Spinal cord (tissue), 10 donors: ENCODE data around the gene HSPA12A. TPM values are rescaled to one million over a fixed set of nuclear protein-coding genes. Genes with fewer than 3 reads are reported as not detected.

Experiments used
- DNase-seq, 6 donors: peaks; one replicate each; pipeline versions ENCODE4 v3.0.0 to v3.0.0-alpha.2; 2013 to 2015; ENCODE audit warnings: low spot score in 6 of 6, low read depth in 4 of 6
- H3K27ac ChIP-seq: one replicate; pipeline ENCODE4 v1.5.1; 2013; ENCODE audit warnings: low read depth, low read length, control low read depth
- H3K27me3 ChIP-seq: one replicate; pipeline ENCODE4 v1.6.1; 2013; ENCODE audit warnings: low read length; ENCODE audit not compliant: control insufficient read depth, insufficient read depth
- H3K36me3 ChIP-seq: one replicate; pipeline ENCODE4 v1.6.1; 2013; ENCODE audit warnings: low read length; ENCODE audit not compliant: control insufficient read depth, insufficient read depth
- H3K4me1 ChIP-seq: one replicate; pipeline ENCODE4 v1.6.1; 2013; ENCODE audit warnings: low read length; ENCODE audit not compliant: control insufficient read depth, insufficient read depth
- H3K4me3 ChIP-seq: one replicate; pipeline ENCODE4 v1.5.1; 2013; ENCODE audit warnings: low read depth, low read length, control low read depth
- H3K9me3 ChIP-seq: one replicate; pipeline ENCODE4 v1.6.1; 2013; ENCODE audit warnings: low read length; ENCODE audit not compliant: control insufficient read depth, insufficient read depth
- WGBS: methylation state at CpG from one replicate; pipeline ENCODE4 v1.1.5; 2013; ENCODE audit warnings: missing lambda C conversion rate; ENCODE audit not compliant: insufficient coverage; 5-methylcytosine and 5-hydroxymethylcytosine counted together
- polyA plus RNA-seq, 2 donors: library from polyadenylated mRNA; unstranded; fragments of 120-200 nt; gene quantifications; one replicate each; pipeline ENCODE4 v1.2.1, GENCODE V29; 2013; ENCODE audit not compliant: insufficient read length in 2 of 2
- total RNA-seq, 2 donors: library from RNA; depleted of rRNA in 1 of 2; stranded (reverse); fragments of 120-200 nt in 1 of 2; fragments of >200 nt in 1 of 2; gene quantifications; one replicate each; pipeline versions ENCODE4 v1.2.3 to v1.2.4, GENCODE V29; 2013 to 2014
- donor health status: healthy.

Gene HSPA12A
- total and polyA plus RNA-seq, 4 donors = 35.1 to 106 (median 68.9) TPM

DNA sequence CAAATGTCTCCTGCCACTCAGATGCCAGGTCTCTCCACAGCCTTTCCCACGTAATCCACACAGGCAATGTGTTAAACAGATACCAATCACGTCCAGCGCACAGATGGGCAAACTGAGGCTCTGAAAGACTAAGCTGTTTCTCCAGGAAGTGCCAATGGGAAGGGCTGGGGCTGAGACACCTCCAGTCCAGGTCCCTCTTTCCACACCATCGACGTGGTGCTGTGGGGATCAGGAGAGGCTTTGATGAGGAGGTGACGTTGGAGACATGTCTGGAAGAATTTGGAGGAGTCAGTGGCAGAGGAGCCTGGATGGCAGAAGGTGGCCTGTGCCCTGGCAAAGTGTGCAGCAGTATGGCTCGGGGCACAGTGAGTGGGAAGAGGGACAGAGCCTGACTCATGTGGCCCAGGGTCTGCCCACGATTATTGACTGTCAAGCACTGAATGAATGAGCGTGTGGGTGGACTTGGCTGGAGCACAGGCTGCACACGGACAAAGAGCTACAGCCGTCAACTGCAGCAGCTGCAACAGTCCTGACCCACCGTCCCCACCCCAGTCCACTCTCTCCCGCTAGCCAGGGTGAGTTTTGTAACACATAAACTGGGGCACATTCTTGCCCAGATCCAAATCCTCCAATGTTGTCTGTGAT lies 40.8 kb upstream of the HSPA12A start:
- no peaks in the 10 kb centered on the region for H3K9me3 ChIP-seq
- H3K36me3 ChIP-seq = no peaks in the 10 kb centered on the region
- no peak for DNase-seq
- no peak overlapping the region for H3K27ac ChIP-seq
- H3K27me3 ChIP-seq = no peaks in the 10 kb centered on the region
- H3K4me1 ChIP-seq = peaks cover 12% of the 10 kb centered on the region
- 80% methylated on average over 6 of the region's 13 CpGs for WGBS
- H3K4me3 ChIP-seq = no peak overlapping the region

DNA sequence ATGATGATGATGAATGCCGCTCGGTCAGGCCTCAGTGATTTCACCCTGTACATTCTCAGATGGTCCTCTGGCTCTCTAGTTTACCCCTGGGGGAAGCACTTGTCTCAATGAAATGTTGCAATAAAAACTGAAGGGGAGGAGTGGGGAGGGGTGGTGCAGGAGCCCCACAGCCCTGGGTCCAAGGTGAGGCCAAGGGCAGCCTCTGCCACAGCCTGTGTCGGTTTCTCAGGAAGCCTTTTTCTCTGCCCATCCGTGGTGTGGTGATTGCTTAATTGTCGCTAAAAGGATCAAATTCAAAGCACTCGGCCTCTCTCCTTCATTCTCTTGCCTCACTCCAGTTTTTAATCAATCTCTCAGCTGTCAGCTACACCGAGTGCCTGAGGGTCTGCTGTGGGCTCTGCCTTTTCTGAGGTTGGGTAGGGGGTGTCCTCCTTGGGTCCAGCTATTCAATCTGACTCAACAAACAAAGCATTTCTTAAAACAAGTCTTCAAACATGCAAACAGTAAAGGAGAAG lies 39.1 kb upstream of the HSPA12A start:
- Histone ChIP-seq H3K9me3 (no peaks in the 10 kb centered on the region), H3K4me1 (peaks cover 5% of the 10 kb centered on the region), H3K27ac (no peak overlapping the region), H3K27me3 (no peaks in the 10 kb centered on the region), H3K36me3 (no peaks in the 10 kb centered on the region), H3K4me3 (no peak overlapping the region)
- DNase-seq = no peak
- 30% methylated on average over 2 of the region's 7 CpGs for WGBS

DNA sequence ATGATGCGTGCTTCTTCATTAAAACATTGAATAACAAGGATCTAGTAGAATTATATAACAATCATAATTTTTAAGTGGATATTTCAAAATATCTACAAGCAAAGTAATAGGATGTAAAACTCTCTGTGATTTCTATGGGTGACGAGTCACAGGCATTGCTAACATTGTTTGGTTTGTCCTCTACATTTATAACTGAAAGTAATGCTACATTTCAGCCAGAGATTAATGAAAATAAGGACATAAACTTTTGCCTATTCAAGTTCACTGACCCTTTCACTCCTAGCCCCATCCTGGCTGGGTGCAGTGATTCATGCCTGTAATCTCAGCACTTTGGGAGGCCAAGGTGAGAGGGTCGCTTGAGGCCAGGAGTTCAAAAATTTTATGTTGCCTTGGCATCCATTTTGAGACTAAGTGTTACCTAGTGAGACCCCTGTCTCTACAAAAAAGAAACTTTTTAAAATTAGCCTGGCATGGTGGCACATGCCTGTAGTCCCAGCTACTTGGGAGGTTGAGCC lies 38.4 kb upstream of the HSPA12A start:
- Histone ChIP-seq H3K4me1 (peaks cover 5% of the 10 kb centered on the region), H3K36me3 (no peaks in the 10 kb centered on the region), H3K9me3 (no peaks in the 10 kb centered on the region), H3K27me3 (no peaks in the 10 kb centered on the region), H3K27ac (no peak overlapping the region), H3K4me3 (no peak overlapping the region)
- WGBS = 100% methylated on average over 1 of the region's 3 CpGs
- DNase-seq = no peak

DNA sequence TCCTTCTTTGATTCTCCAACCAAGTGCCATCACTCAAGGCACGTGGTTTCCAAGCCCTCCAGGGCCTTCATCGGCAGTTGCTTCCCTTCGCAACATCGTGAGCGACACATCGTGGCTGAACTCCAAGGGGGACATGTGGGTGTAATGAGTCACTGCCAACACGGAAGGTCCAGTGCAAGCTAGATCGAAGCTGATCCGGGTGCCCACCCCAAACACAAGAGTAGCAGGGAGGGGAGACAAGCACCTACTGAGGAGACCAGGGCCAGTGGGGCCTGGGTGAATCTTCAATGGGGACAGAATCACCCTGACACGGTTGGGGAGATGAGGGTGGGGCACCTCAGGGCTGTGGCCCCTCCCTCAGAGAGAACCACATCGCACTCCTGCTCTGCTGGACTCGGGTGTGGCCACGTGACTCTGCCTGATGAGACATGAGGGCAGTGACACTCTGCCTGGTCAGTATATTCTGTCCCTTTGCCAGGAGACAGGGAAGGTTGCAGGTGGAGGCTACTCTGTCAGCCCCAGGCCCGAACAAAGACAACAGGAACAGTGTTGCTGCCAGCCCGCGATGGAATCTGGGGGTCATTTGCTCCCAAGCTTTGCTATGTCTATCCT lies 36.8 kb upstream of the HSPA12A start:
- WGBS = 95% methylated on average over 15 of the region's 16 CpGs
- DNase-seq = no peak
- Histone ChIP-seq H3K4me3 (no peak overlapping the region), H3K36me3 (no peaks in the 10 kb centered on the region), H3K4me1 (peaks cover 18% of the 10 kb centered on the region), H3K9me3 (no peaks in the 10 kb centered on the region), H3K27me3 (no peaks in the 10 kb centered on the region), H3K27ac (no peak overlapping the region)

DNA sequence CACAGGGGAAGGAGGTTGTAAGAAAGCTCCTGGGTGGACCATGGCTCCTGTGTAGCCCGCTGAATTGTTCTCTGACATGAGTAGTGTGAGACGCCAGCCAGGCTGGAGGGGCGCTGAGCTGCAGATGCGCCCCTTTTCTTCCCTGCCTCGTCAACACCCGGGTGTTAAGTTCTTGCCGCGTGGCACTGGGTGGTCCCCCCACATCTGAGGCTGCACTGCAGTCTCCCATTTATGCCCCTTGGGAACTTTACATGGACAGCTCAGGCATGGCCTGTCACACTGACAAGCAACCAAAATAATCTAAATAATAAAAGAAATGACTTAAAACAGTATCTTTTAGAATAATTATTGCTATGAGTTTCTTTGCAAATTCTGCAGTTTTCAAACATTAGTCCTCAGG lies 34.6 kb upstream of the HSPA12A start:
- no peak overlapping the region for H3K4me3 ChIP-seq
- DNase-seq = no peak
- no peaks in the 10 kb centered on the region for H3K36me3 ChIP-seq
- H3K27ac ChIP-seq = no peak overlapping the region
- H3K4me1 ChIP-seq = peaks cover 15% of the 10 kb centered on the region
- no peaks in the 10 kb centered on the region for H3K27me3 ChIP-seq
- H3K9me3 ChIP-seq = no peaks in the 10 kb centered on the region
- 75% methylated on average over 6 of the region's 8 CpGs for WGBS

DNA sequence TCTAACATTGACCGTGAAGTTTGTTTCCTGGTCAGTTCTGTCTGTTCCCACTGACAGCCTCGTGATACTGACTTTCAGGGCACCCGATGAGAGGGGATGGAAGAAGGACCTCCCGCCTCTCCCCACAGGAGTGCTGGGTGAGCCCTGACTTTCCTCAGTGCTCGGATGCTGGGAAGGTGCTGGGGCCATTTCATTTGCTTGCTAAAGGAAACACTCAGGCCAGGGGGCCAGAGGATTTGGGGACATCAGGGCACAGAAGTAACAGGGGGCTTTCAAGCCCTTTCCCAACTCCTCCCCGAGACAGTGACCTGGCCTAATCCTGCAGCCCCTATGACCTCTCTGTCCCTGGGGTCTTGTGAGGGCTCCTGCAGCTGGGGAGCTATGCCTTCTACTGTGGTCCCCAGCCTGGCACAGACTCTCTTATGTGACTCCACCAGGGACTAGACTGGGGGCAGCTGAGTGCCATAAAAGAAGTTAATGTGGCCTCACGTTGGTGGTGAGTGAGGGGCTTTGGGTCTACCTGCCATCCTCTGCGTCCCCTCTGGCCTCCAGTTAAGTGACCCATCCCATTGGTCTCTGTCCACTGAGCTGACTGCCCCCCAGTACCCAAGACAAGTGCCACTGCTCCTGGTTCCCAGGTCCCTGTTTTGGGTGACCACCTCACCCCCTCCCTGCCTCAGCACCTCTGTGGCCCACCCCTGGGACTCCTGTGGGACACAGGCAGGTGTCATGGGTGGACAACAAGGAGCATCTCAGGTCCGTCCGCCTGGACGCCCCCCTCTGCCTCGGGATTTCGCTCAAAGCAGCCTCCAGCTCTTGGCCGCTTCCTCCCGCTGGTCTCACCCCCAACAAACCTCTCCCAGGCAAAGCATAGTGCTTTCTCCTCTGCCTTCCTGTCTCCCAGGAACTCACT lies 33.4 kb upstream of the HSPA12A start:
- H3K27me3 ChIP-seq = no peaks in the 10 kb centered on the region
- 82% methylated on average over 14 of the region's 15 CpGs for WGBS
- no peaks in the 10 kb centered on the region for H3K9me3 ChIP-seq
- H3K4me3 ChIP-seq = no peak overlapping the region
- H3K27ac ChIP-seq = no peak overlapping the region
- H3K4me1 ChIP-seq = peaks cover 24% of the 10 kb centered on the region
- no peaks in the 10 kb centered on the region for H3K36me3 ChIP-seq
- DNase-seq = no peak

DNA sequence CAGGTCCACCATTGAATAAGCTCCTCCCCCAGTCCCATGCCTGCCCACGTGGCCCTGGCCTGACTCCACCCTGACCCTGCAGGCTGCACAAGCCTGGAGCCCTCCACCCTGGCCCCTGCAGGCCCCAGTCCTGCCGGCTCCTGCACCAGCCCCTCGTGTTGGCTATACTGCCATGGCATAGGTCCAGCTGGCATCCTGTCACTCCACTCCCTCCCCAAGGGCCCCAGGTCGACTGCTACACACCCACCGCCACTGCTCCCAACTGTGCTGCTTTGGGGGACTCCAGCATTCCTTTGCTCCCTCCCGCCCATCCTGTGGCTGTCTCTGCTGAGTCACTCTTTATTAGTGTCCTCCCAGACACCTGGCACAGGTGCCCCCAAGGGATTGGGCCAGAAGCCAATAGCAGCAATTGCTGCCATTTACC lies 32.4 kb upstream of the HSPA12A start:
- Histone ChIP-seq H3K4me3 (no peak overlapping the region), H3K4me1 (peaks cover 33% of the 10 kb centered on the region), H3K27me3 (no peaks in the 10 kb centered on the region), H3K27ac (no peak overlapping the region), H3K9me3 (no peaks in the 10 kb centered on the region), H3K36me3 (no peaks in the 10 kb centered on the region)
- WGBS = 38% methylated on average over 6 of the region's 6 CpGs
- DNase-seq = no peak

DNA sequence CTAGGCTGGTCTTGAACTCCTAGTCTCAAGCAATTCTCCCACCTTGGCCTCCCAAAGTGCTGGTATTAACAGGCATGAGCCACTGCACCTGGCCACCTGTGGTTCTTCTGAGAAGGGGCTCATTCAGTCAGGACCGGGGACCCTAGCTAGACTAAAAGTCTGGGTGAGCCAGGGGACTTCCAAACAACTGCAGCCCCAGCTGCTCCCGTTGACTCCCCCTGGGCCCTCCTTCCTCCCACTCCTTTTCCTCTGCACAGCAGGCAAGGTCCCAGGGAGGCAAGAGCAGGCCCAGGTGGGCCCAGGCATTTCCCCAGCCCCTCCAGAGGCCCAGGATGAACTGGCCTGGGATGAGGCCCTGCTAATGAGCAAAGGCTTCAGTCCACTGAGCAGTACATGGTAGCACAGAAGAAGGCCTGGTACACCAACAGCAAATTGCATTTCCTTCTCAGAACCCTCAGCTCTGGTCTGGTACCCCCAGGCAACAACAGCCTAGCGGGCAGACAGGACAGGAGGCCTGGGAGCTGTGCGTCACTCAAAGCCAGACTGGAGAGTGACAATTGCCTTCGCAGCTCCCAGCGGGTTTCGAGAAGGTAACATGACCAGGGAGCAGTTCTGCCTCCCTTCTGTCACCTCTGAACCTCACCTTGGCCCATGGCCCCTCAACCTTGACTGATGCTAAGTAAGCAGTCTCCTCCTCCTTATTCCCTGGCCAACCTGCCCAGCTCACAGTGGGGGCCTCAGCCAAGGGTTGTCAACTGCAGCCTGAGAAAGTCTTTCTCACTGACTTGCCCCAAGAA lies 30.7 kb upstream of the HSPA12A start:
- Histone ChIP-seq H3K27me3 (no peaks in the 10 kb centered on the region), H3K9me3 (no peaks in the 10 kb centered on the region), H3K27ac (no peak overlapping the region), H3K36me3 (no peaks in the 10 kb centered on the region), H3K4me3 (no peak overlapping the region), H3K4me1 (peaks cover 38% of the 10 kb centered on the region)
- DNase-seq = no peak
- 96% methylated on average over 7 of the region's 7 CpGs for WGBS
